HepG2 (cell line): ENCODE data around the gene SPAG7. TPM values are rescaled to one million over a fixed set of nuclear protein-coding genes. Genes with fewer than 3 reads are reported as not detected.

Experiments used
- ARNT2 ChIP-seq: sonication (generic); formaldehyde crosslinking; IDR thresholded peaks from 2 replicates; pipeline ENCODE4 v1.8.0; 2022; ENCODE audit warnings: mild to moderate bottlenecking, low read depth, missing genetic modification reagents, moderate library complexity
- GABPB1 ChIP-seq: IDR thresholded peaks from 2 replicates; pipeline ENCODE4 v1.6.1; 2016; ENCODE audit warnings: mild to moderate bottlenecking, missing genetic modification reagents, moderate library complexity, missing compliant biosample characterization
- GTF2F1 ChIP-seq: fragments of 150-350 bp; IDR thresholded peaks from 2 replicates; pipeline ENCODE4 v1.6.1; 2014; ENCODE audit warnings: low read length
- MEIS1 ChIP-seq: sonication (generic); formaldehyde crosslinking; IDR thresholded peaks from 2 replicates; pipeline ENCODE4 v1.9.0; 2021; ENCODE audit warnings: mild to moderate bottlenecking, missing genetic modification reagents, moderate library complexity, borderline replicate concordance
- MEIS2 ChIP-seq: sonication (generic); formaldehyde crosslinking; IDR thresholded peaks from 2 replicates; pipeline ENCODE4 v1.9.0; 2021; ENCODE audit warnings: mild to moderate bottlenecking, missing genetic modification reagents
- MTF1 ChIP-seq: sonication (generic); formaldehyde crosslinking; IDR thresholded peaks from 2 replicates; pipeline ENCODE4 v1.5.0; 2020; ENCODE audit warnings: missing genetic modification reagents
- NAIF1 ChIP-seq: sonication (generic); formaldehyde crosslinking; IDR thresholded peaks from 2 replicates; pipeline ENCODE4 v1.5.0; 2020; ENCODE audit warnings: mild to moderate bottlenecking, missing genetic modification reagents, borderline replicate concordance
- POLR2AphosphoS5 ChIP-seq: IDR thresholded peaks from 2 replicates; pipeline ENCODE4 v1.6.1; 2012; ENCODE audit warnings: low read depth, low read length
- PRDM15 ChIP-seq: sonication (generic); formaldehyde crosslinking; IDR thresholded peaks from 2 replicates; pipeline ENCODE4 v1.4.0; 2020; ENCODE audit warnings: missing genetic modification reagents
- RERE ChIP-seq: IDR thresholded peaks from 2 replicates; pipeline ENCODE4 v1.6.1; 2016; ENCODE audit warnings: low read depth, missing genetic modification reagents, missing compliant biosample characterization
- TBL1XR1 ChIP-seq: fragments of 150-350 bp; IDR thresholded peaks from 2 replicates; pipeline ENCODE4 v1.6.1; 2014; ENCODE audit warnings: borderline replicate concordance, low read length; ENCODE audit not compliant: partially characterized antibody
- ZNF234 ChIP-seq: sonication (generic); formaldehyde crosslinking; conservative IDR thresholded peaks from 2 replicates; pipeline ENCODE4 v1.5.1; 2020; ENCODE audit warnings: mild to moderate bottlenecking, missing genetic modification reagents
- ZNF329 ChIP-seq: sonication (generic); formaldehyde crosslinking; IDR thresholded peaks from 2 replicates; pipeline ENCODE4 v1.9.0; 2021; ENCODE audit warnings: low read depth, mild to moderate bottlenecking, missing genetic modification reagents
- ZNF382 ChIP-seq: sonication (generic); formaldehyde crosslinking; IDR thresholded peaks from 2 replicates; pipeline ENCODE4 v1.5.0; 2020; ENCODE audit warnings: missing genetic modification reagents, mild to moderate bottlenecking, borderline replicate concordance
- ZNF512B ChIP-seq: sonication (generic); formaldehyde crosslinking; IDR thresholded peaks from 2 replicates; pipeline ENCODE4 v1.5.1; 2020; ENCODE audit warnings: missing genetic modification reagents, mild to moderate bottlenecking, borderline replicate concordance
- ZNF614 ChIP-seq: IDR thresholded peaks from 2 replicates; pipeline ENCODE4 v1.6.1; 2018; ENCODE audit warnings: missing biosample characterization, missing genetic modification reagents, inconsistent platforms, borderline replicate concordance
- ZSCAN22 ChIP-seq: sonication (generic); formaldehyde crosslinking; IDR thresholded peaks from 2 replicates; pipeline ENCODE4 v1.4.0; 2020; ENCODE audit warnings: mild to moderate bottlenecking, missing genetic modification reagents
- polyA plus RNA-seq, 8 experiments: library from polyadenylated mRNA; depleted of rRNA in 3 of 8; stranded (reverse) in 7 of 8; unstranded in 1 of 8; fragments of >200 nt; fragmentation: Illumina TruSeq in 4 of 8; extraction: Trizol in 4 of 8; gene quantifications; 2 replicates each; pipeline versions ENCODE4 v1.2.1 to v1.2.3, GENCODE V29; 2011 to 2016; ENCODE audit warnings: low read depth in 4 of 8, missing spikeins in 1 of 8, mixed read lengths in 1 of 8; ENCODE audit not compliant: insufficient read depth in 1 of 8
- total RNA-seq, 5 experiments: library from RNA; depleted of rRNA; stranded (reverse); fragments of >200 nt; fragmentation: Illumina TruSeq; extraction: Trizol; gene quantifications; 2 replicates each; pipeline ENCODE4 v1.2.3, GENCODE V29; 2016; ENCODE audit warnings: low read depth in 1 of 5

SPAG7 gene
- total and polyA plus RNA-seq, 2 of the 13 experiments (the other 11 are each of a cell fraction or from before 2014, with no cell fraction given) = 51.0 to 59.0 TPM

- no peak for TF ChIP-seq MEIS1 (CRISPR knock-in tag)
- TF ChIP-seq ZNF234 (CRISPR knock-in tag) = no peak
- peak; percentile 35; the same call in 1 of the 2 replicates for TF ChIP-seq PRDM15
- TF ChIP-seq ZNF382 (CRISPR knock-in tag) = no peak
- TF ChIP-seq RERE (CRISPR knock-in tag) = no peak
- peak; percentile 41 for TF ChIP-seq TBL1XR1
- TF ChIP-seq MTF1 (CRISPR knock-in tag) = no peak
- peak; percentile 72; the same call in 1 of the 2 replicates for TF ChIP-seq ZNF329
- peak; percentile 27; the same call in 1 of the 2 replicates for TF ChIP-seq POLR2AphosphoS5
- 0 out of 2 replicates have a peak, but pooled peaks have one; percentile 45 for TF ChIP-seq ARNT2
- no peak; the same call in 1 of the 2 replicates for TF ChIP-seq NAIF1 (CRISPR knock-in tag)
- peak; percentile 76; the same call in 1 of the 2 replicates for TF ChIP-seq GABPB1 (CRISPR knock-in tag)
- no peak for TF ChIP-seq ZSCAN22 (CRISPR knock-in tag)
- TF ChIP-seq GTF2F1 = no peak
- no peak for TF ChIP-seq ZNF614 (CRISPR knock-in tag)
- no peak; the same call in none of the 2 replicates for TF ChIP-seq MEIS2 (CRISPR knock-in tag)
- no peak for TF ChIP-seq ZNF512B (CRISPR knock-in tag)
Observed at GRCh38 chr17:4949321-4950074, 18.1 kb downstream of the SPAG7 start (continued).
